Measurements from ENCODE around the gene TMEM147. TPM values are rescaled to one million over a fixed set of nuclear protein-coding genes. Genes with fewer than 3 reads are reported as not detected.

The TMEM147 gene
- total RNA-seq, 1 donor from 2014 or later: 69.3 TPM

GRCh38 chr19:35507561-35507960 is 37.9 kb upstream of the TMEM147 start:
- Histone ChIP-seq H3K4me1 (ENCODE audit: insufficient read depth, low read length) (no peaks in the 10 kb centered on the region), H3K27ac (ENCODE audit: low read depth, low read length) (no peak overlapping the region), H3K9me3 (ENCODE audit: insufficient read depth, low read depth, low read length) (no peaks in the 10 kb centered on the region), H3K4me3 (ENCODE audit: insufficient read depth, low read depth, low read length) (no peak overlapping the region), H4K20me1 (ENCODE audit: insufficient read depth, low read length) (no peaks in the 10 kb centered on the region), H3K9ac (ENCODE audit: low read length) (no peak overlapping the region), H2AFZ (ENCODE audit: low read depth, low read length) (no peak overlapping the region), H3K79me2 (ENCODE audit: insufficient read depth, low read length) (no peaks in the 10 kb centered on the region), H3K4me2 (ENCODE audit: low read length) (no peak overlapping the region), H3K27me3 (ENCODE audit: insufficient read depth, low read length) (peaks cover 54% of the 10 kb centered on the region), H3K36me3 (ENCODE audit: insufficient read depth, low read length) (no peaks in the 10 kb centered on the region)
- no peak for DNase-seq (ENCODE audit: low read depth)
- Mint-ChIP-seq H3K27ac (ENCODE audit: unreplicated experiment) (no peak overlapping the region), H3K4me1 (ENCODE audit: low read depth, unreplicated experiment) (peaks cover 6% of the 10 kb centered on the region), H3K4me3 (ENCODE audit: unreplicated experiment) (peak overlapping the region; percentile 8), H3K9me3 (ENCODE audit: unreplicated experiment) (no peaks in the 10 kb centered on the region), H3K36me3 (ENCODE audit: low read depth, unreplicated experiment) (peaks cover 12% of the 10 kb centered on the region), H3K27me3 (ENCODE audit: low read depth, unreplicated experiment) (peaks cover 8% of the 10 kb centered on the region)
- TF ChIP-seq EZH2 (IDR thresholded peaks at IDR 0.05; ENCODE audit: insufficient read depth, low read length): no peak
- TF ChIP-seq CTCF (IDR thresholded peaks at IDR 0.05; ENCODE audit: insufficient read depth, low read depth, low read length): no peak
- FAIRE-seq: no peak

GRCh38 chr19:35508129-35508528 is 37.3 kb upstream of the TMEM147 start:
- Histone ChIP-seq H3K4me2 (ENCODE audit: low read length) (no peak overlapping the region), H3K36me3 (ENCODE audit: insufficient read depth, low read length) (no peaks in the 10 kb centered on the region), H3K4me3 (ENCODE audit: insufficient read depth, low read depth, low read length) (no peak overlapping the region), H3K9ac (ENCODE audit: low read length) (no peak overlapping the region), H3K4me1 (ENCODE audit: insufficient read depth, low read length) (no peaks in the 10 kb centered on the region), H3K79me2 (ENCODE audit: insufficient read depth, low read length) (no peaks in the 10 kb centered on the region), H4K20me1 (ENCODE audit: insufficient read depth, low read length) (no peaks in the 10 kb centered on the region), H3K9me3 (ENCODE audit: insufficient read depth, low read depth, low read length) (no peaks in the 10 kb centered on the region), H2AFZ (ENCODE audit: low read depth, low read length) (no peak overlapping the region), H3K27ac (ENCODE audit: low read depth, low read length) (no peak overlapping the region), H3K27me3 (ENCODE audit: insufficient read depth, low read length) (peaks cover 58% of the 10 kb centered on the region)
- peaks cover 6% of the 10 kb centered on the region for H3K4me1 Mint-ChIP-seq (ENCODE audit: low read depth, unreplicated experiment)
- FAIRE-seq (no peak), DNase-seq (ENCODE audit: low read depth) (no peak)
- H3K9me3 Mint-ChIP-seq (ENCODE audit: unreplicated experiment): no peaks in the 10 kb centered on the region
- peaks cover 10% of the 10 kb centered on the region for H3K36me3 Mint-ChIP-seq (ENCODE audit: low read depth, unreplicated experiment)
- peaks cover 10% of the 10 kb centered on the region for H3K27me3 Mint-ChIP-seq (ENCODE audit: low read depth, unreplicated experiment)
- H3K4me3 Mint-ChIP-seq (ENCODE audit: unreplicated experiment): peak overlapping the region; percentile 89
- no peak for TF ChIP-seq CTCF (IDR thresholded peaks at IDR 0.05; ENCODE audit: insufficient read depth, low read depth, low read length)
- TF ChIP-seq EZH2 (IDR thresholded peaks at IDR 0.05; ENCODE audit: insufficient read depth, low read length): no peak
- no peak overlapping the region for H3K27ac Mint-ChIP-seq (ENCODE audit: unreplicated experiment)

- H3K4me3 Mint-ChIP-seq (ENCODE audit: unreplicated experiment): peak overlapping the region; percentile 89
- peaks cover 6% of the 10 kb centered on the region for H3K4me1 Mint-ChIP-seq (ENCODE audit: low read depth, unreplicated experiment)
- peak overlapping the region; percentile 82 for H3K27ac Mint-ChIP-seq (ENCODE audit: unreplicated experiment)
- Histone ChIP-seq H3K79me2 (ENCODE audit: insufficient read depth, low read length) (no peaks in the 10 kb centered on the region), H3K4me2 (ENCODE audit: low read length) (no peak overlapping the region), H3K36me3 (ENCODE audit: insufficient read depth, low read length) (no peaks in the 10 kb centered on the region), H3K27me3 (ENCODE audit: insufficient read depth, low read length) (peaks cover 62% of the 10 kb centered on the region), H3K4me3 (ENCODE audit: insufficient read depth, low read depth, low read length) (no peak overlapping the region), H3K9ac (ENCODE audit: low read length) (no peak overlapping the region), H2AFZ (ENCODE audit: low read depth, low read length) (no peak overlapping the region), H3K9me3 (ENCODE audit: insufficient read depth, low read depth, low read length) (no peaks in the 10 kb centered on the region), H3K4me1 (ENCODE audit: insufficient read depth, low read length) (no peaks in the 10 kb centered on the region), H3K27ac (ENCODE audit: low read depth, low read length) (no peak overlapping the region), H4K20me1 (ENCODE audit: insufficient read depth, low read length) (no peaks in the 10 kb centered on the region)
- DNase-seq (ENCODE audit: low read depth): no peak
- FAIRE-seq: no peak
- no peak for TF ChIP-seq EZH2 (IDR thresholded peaks at IDR 0.05; ENCODE audit: insufficient read depth, low read length)
- H3K27me3 Mint-ChIP-seq (ENCODE audit: low read depth, unreplicated experiment): peaks cover 11% of the 10 kb centered on the region
- peaks cover 9% of the 10 kb centered on the region for H3K36me3 Mint-ChIP-seq (ENCODE audit: low read depth, unreplicated experiment)
- H3K9me3 Mint-ChIP-seq (ENCODE audit: unreplicated experiment): no peaks in the 10 kb centered on the region
These were observed 36.3 kb upstream of the TMEM147 start for GRCh38 chr19:35509018-35509652.
